ENCODE measurements around the gene NCOA1. TPM values are rescaled to one million over a fixed set of nuclear protein-coding genes. Genes with fewer than 3 reads are reported as not detected.

The NCOA1 gene
- total RNA-seq = 29.0 and 35.1 TPM in 2 replicates
- long read RNA-seq, partial matches to known transcripts = 13 of 20 reads
- long read RNA-seq, other reads (novel, unspliced or antisense) = 7 of 20 reads

GRCh38 chr2:24490690-24491541 lies at the start of gene NCOA1:
Gene NCOA1 (plus strand): TSS chr2:24491254. CDS start chr2:24658678, 167,424 bp downstream.
- peak; percentile 46 for TF ChIP-seq CTCF (IDR thresholded peaks at IDR 0.05)
- Mint-ChIP-seq H3K4me1 (ENCODE audit: unreplicated experiment) (peaks cover 40% of the 10 kb centered on the region), H3K36me3 (ENCODE audit: unreplicated experiment) (no peaks in the 10 kb centered on the region), H3K9me3 (ENCODE audit: unreplicated experiment) (no peaks in the 10 kb centered on the region), H3K27me3 (ENCODE audit: unreplicated experiment) (no peaks in the 10 kb centered on the region), H3K27ac (ENCODE audit: unreplicated experiment) (peak within 1 kb of the TSS; percentile 97), H3K4me3 (ENCODE audit: unreplicated experiment) (peak within 1 kb of the TSS; percentile 90)
- peak; percentile 96 for DNase-seq (ENCODE audit: extremely low spot score, unreplicated experiment)

GRCh38 chr2:24448797-24449196 lies 42.3 kb upstream of the NCOA1 start:
- DNase-seq (ENCODE audit: extremely low spot score, unreplicated experiment) = no peak
- no peak overlapping the region for H3K4me3 Mint-ChIP-seq (ENCODE audit: unreplicated experiment)
- TF ChIP-seq CTCF (IDR thresholded peaks at IDR 0.05) = no peak
- H3K36me3 Mint-ChIP-seq (ENCODE audit: unreplicated experiment) = no peaks in the 10 kb centered on the region
- H3K27ac Mint-ChIP-seq (ENCODE audit: unreplicated experiment) = no peak overlapping the region
- H3K27me3 Mint-ChIP-seq (ENCODE audit: unreplicated experiment) = peaks cover 7% of the 10 kb centered on the region
- H3K4me1 Mint-ChIP-seq (ENCODE audit: unreplicated experiment) = no peaks in the 10 kb centered on the region
- peaks cover 17% of the 10 kb centered on the region for H3K9me3 Mint-ChIP-seq (ENCODE audit: unreplicated experiment)

- peaks cover 17% of the 10 kb centered on the region for H3K9me3 Mint-ChIP-seq (ENCODE audit: unreplicated experiment)
- H3K4me1 Mint-ChIP-seq (ENCODE audit: unreplicated experiment) = peaks cover under 1% of the 10 kb centered on the region
- no peak overlapping the region for H3K27ac Mint-ChIP-seq (ENCODE audit: unreplicated experiment)
Measured at GRCh38 chr2:24449344-24449743, 41.7 kb upstream of the NCOA1 start.

GRCh38 chr2:24451805-24452501 lies 39.1 kb upstream of the NCOA1 start:
- DNase-seq (ENCODE audit: extremely low spot score, unreplicated experiment) = no peak
- Mint-ChIP-seq H3K4me3 (ENCODE audit: unreplicated experiment) (no peak overlapping the region), H3K27ac (ENCODE audit: unreplicated experiment) (no peak overlapping the region), H3K9me3 (ENCODE audit: unreplicated experiment) (peaks cover 11% of the 10 kb centered on the region), H3K27me3 (ENCODE audit: unreplicated experiment) (peaks cover under 1% of the 10 kb centered on the region), H3K4me1 (ENCODE audit: unreplicated experiment) (peaks cover 9% of the 10 kb centered on the region), H3K36me3 (ENCODE audit: unreplicated experiment) (no peaks in the 10 kb centered on the region)
- no peak for TF ChIP-seq CTCF (IDR thresholded peaks at IDR 0.05)

More at GRCh38 chr2:24449344-24449743, 41.7 kb upstream of the NCOA1 start:
- DNase-seq (ENCODE audit: extremely low spot score, unreplicated experiment) = no peak
- no peak for TF ChIP-seq CTCF (IDR thresholded peaks at IDR 0.05)
- Mint-ChIP-seq H3K27me3 (ENCODE audit: unreplicated experiment) (peaks cover 6% of the 10 kb centered on the region), H3K36me3 (ENCODE audit: unreplicated experiment) (no peaks in the 10 kb centered on the region), H3K4me3 (ENCODE audit: unreplicated experiment) (no peak overlapping the region)

- H3K4me3 Mint-ChIP-seq (ENCODE audit: unreplicated experiment) = no peak overlapping the region
- peaks cover 9% of the 10 kb centered on the region for H3K4me1 Mint-ChIP-seq (ENCODE audit: unreplicated experiment)
- DNase-seq (ENCODE audit: extremely low spot score, unreplicated experiment) = no peak
Measured at GRCh38 chr2:24452502-24452885, 38.6 kb upstream of the NCOA1 start.

More at GRCh38 chr2:24452502-24452885, 38.6 kb upstream of the NCOA1 start:
- TF ChIP-seq CTCF (IDR thresholded peaks at IDR 0.05) = no peak
- Mint-ChIP-seq H3K36me3 (ENCODE audit: unreplicated experiment) (no peaks in the 10 kb centered on the region), H3K9me3 (ENCODE audit: unreplicated experiment) (peaks cover 11% of the 10 kb centered on the region), H3K27ac (ENCODE audit: unreplicated experiment) (no peak overlapping the region), H3K27me3 (ENCODE audit: unreplicated experiment) (no peaks in the 10 kb centered on the region)

All from osteocyte (in vitro differentiated cells).